Medulla oblongata (tissue), 1 donor: ENCODE measurements around the gene OR4E2.
"Not testable (repeated sequence)": the region's sequence is repeated elsewhere in the genome, so short reads cannot be mapped to it uniquely, and the experiment has no call there.

Experiments used
- DNase-seq: peaks from one replicate; pipeline ENCODE4 v3.0.0-alpha.2; 2015; ENCODE audit errors: extremely low spot score

Gene OR4E2, protein sequence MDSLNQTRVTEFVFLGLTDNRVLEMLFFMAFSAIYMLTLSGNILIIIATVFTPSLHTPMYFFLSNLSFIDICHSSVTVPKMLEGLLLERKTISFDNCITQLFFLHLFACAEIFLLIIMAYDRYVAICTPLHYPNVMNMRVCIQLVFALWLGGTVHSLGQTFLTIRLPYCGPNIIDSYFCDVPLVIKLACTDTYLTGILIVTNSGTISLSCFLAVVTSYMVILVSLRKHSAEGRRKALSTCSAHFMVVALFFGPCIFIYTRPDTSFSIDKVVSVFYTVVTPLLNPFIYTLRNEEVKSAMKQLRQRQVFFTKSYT

DNA sequence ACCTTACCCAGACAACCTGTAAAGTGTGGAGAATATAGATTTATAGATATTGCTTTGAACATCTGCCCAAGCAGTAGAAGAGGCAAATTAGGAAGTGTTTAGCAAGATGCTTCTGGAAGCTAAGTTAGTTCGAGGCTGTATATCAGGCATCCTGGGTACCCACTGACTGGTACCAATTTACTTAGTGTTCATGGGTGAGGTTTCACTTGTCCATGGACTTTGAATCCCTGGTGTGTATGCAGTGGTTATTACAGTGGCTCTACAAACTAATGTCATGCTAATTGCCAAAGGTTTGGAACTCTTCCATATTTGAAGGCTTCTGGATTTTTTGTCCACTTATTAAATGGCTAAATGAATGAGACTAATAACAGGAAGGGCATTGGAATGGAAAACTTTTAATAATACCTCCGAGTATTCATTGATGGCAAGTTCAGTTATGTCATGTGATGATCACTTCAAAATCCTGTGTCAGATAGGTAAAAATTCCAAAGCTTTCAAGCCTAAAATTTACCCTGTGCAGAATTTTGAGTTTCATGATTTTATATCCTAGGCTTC is at the start of gene OR4E2:
TSS of gene OR4E2 (plus strand) at position 505 of the 555 bp plus-strand sequence. CDS start 11,248 bp downstream, outside the sequence.
- no peak for DNase-seq

DNA sequence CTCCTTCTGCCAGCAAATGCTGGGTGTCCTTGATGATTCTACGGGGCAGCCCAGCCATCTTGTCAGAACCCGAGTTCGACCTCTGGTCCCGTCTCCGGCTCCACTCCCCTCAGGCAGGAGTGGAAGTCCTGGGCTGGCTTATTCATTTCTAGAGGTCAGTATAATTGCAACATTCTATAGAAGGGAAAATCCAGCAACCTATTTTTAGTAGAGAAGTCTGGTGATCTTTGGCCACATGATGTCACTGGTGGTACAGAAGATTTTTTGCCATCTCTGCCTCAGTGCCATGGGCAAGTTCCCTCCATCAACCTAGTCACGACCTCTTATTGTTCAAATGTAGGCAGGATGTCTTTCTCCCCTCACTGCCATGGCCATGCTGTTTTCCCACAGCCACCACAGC is 41.3 kb upstream of the OR4E2 start:
- no peak for DNase-seq

DNA sequence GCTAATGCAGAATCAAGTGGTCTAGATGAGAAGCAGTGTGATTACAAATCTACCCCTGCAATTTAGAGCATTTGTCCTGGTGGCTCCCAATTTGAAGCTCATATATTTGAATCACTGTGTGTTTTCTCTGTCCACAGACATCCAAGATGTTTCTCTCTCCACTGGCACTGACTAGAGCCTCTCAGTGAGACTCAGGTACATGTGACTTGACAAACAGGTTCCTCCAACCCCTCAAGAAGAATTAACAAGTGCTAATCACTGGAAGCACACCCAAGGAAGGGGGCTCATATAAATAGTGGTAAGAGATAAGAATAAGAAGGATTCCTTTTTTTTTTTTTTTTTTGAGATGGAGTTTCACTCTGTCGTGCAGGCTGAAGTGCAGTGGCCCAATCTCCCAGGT is 39.4 kb upstream of the OR4E2 start:
- DNase-seq = no peak

DNA sequence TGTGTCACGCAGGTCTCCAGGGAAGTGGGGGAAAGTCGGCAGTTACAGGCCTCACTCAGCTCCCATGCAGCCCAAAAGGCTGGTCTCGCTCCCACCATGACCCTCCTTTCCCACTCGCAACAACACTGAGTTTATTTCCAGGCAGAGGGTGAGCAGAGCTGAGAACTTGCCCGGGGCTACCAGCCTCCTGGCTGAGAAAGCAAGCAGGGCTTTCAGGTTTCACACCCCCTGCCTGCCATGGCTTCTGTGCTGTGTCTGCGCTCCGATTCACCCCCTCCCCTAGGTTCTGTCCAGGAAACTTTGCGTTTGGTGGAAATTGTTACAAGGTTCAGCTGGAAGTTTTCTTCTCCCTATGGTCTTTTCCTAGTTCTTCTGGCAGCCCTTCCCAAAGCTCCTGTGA is 36.0 kb upstream of the OR4E2 start:
- no peak for DNase-seq

DNA sequence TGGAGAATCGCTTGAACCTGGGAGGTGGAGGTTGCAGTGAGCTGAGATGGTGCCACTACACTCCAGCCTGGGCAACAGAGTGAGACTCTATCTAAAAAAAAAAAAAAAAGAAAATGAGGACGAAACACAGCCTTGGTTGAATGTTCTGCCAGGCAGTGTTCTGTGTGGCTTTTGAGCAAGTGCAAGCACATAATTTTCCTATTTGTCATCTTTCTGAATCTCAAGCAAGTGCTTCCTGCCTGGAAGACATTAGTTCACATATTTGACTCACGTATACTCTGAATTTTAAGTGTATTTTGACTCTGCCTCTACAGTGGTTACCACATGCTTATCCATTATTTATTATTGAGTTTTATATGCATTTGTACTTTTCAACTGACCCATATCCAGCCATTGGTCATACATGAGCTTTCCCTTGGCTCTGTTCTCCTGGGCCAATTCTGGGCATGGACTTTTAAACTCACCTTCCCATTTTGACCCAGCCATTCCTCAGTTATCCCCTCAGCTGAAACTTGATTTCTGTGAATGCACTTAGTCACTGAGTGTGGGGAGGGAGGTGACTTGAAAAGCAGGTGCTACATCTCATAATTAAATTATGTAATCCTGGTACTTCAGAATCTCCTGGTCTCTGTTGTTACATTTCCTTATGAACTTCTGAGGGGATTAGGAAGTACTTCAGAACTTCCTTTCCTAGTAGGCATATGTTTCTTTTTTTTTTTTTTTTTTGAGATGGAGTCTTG is 27.0 kb upstream of the OR4E2 start:
- DNase-seq = no peak

DNA sequence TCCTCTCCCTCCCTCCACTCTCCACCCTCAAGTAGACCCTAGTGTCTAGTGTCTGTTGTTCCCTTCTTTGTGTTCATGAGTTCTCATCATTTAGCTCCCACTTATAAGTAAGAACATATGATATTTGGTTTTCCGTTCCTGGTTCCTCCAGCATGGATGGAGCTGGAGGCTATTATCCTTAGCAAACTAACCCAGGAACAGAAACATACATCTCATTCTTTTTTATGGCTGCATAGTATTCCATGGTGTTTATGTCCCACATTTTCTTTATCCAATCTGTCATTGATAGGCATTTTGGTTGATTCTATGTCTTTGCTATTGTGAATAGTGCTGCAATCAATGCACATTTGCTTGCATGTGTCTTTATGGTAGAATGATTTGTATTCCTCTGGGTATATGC is 23.1 kb upstream of the OR4E2 start:
- not testable (repeated sequence) for DNase-seq

DNA sequence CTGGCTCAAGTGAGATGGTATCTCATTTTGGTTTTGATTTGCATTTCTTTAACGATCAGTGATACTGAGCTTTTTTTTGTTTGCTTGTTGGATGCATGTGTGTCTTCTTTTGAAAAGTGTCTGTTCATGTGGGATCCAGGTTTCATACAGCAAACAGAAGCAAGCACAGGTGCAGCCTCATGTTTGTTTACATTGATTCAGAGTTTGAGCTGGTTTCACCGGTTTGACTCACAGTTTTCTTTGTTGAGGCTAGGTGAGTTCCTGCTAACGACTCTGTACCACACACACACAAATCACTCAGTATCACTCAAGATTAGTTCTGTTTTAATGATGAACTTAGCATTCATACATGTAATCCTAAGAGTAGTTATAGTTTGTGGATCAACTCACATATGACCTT is 22.6 kb upstream of the OR4E2 start:
- DNase-seq = no peak

DNA sequence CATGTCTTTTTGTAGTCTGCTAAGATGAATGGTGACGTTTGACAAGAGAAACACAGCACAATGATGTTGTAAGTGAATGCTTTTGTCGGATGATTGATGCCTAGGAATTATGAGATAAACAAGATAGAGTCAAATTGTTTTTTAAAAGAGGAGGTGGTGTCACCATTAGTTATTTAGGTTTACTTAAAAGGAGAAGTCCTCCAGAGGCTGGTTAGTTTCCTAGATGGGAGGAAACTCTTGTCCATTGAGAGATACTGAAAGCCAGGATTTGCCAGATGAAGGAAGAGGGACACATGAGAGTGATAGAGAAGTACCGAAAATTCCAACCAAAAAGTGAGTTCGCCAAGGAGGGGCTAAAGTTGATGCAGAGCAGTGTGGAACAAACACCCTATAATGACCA is 18.8 kb upstream of the OR4E2 start, which contains the start of gene OR10G2:
TSS of gene OR10G2 (minus strand) at position 101 of the 400 bp plus-strand sequence. CDS start at position 3, 98 bp downstream.
- no peak for DNase-seq

DNA sequence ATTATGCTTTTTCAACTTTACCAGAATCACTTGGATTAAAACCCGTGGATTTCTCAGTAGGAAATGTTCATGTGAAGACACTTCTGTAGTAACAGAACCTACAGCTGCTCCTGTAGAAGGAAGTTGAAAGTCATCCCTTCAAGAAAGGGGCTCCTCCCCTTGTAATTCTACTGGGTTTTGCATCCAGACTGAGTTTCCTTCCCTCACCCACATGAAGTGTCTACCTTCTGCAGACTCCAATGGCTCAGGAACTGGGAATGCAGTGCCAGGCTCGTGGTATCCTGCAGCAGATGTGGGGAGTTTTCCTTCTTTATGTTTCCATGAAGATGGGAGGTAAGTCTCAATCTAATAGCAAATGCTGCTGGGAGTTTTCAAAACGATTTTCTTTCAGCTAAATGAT is 11.0 kb upstream of the OR4E2 start:
- DNase-seq = no peak

DNA sequence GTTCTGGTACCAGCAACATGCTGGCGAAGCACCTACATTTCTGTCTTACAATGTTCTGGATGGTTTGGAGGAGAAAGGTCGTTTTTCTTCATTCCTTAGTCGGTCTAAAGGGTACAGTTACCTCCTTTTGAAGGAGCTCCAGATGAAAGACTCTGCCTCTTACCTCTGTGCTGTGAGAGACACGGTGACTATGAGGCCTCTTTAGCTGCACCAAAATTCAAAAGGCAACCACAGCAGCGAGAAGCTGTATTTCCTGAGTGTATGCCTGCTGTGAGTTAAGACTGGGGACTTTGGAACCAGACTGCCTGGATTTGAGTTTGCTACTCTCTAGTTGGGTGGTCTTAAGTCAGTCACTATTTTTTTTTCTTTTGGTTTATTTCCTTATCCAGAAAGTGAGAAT is 10.2 kb upstream of the OR4E2 start:
- DNase-seq = no peak

DNA sequence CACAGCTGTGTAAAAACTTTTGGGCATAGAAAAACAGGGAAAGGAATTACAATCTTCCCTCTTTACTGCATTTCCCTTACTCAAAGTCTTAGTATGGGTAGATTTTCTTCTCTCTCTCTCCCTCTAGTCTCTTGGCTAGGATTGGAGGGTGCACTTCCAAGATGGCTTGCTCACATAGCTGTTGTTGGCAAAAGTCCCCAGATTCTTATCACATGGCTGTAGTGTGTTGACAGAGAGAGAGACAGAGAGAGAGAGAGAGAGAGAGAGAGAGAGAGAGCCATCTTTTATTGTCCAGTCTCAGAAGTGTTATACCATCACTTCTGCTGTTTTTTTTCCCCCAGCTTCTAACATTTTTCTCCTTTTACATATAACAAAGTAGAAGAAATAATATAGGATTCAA is 6.3 kb upstream of the OR4E2 start:
- no peak for DNase-seq

DNA sequence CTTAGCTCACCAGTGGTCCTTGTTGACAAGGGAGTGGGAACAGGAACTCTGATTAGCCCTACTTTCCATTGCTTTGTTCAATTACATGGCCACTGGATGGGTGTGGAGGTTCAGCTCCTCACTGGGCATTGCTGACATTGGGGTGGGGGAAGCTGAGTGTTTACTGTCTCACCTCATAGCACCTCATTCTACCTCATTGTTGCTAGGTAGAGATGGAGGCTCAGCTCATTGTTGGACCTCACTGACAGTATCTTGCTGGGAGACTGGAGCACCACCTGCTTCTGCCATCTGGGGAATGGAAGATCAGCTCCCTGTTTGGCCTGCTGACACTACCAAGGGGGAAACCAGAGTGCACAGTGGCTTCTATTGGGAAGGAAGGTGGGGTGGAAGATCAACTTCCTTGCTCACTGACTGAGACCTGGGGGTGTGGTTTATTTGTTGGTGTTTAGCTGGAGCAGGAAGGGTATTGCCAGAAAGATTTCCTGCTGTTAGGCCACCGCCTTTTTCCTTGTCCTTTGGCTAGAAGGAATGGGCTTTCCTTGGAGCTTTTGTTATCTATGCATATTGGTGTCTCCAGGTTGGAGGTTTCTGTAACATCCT is 1.3 kb upstream of the OR4E2 start:
- no peak for DNase-seq

DNA sequence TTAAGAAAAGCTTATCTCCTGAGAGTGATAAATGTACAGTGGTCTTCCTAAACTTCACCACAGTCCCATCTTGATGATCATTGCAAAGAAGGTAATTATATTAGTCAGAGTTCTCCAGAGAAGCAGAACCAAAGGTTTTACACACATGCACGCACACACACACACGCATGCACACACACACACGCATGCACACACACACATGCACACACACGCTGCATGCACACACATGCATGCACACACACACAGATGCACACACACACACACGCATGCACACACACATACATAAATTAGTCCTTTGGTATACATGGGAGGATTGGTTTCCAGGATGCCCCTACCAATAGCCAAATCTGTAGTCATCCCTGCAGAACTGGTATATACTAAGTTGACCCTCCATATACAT is 580 bp downstream of the OR4E2 start:
- DNase-seq = no peak

DNA sequence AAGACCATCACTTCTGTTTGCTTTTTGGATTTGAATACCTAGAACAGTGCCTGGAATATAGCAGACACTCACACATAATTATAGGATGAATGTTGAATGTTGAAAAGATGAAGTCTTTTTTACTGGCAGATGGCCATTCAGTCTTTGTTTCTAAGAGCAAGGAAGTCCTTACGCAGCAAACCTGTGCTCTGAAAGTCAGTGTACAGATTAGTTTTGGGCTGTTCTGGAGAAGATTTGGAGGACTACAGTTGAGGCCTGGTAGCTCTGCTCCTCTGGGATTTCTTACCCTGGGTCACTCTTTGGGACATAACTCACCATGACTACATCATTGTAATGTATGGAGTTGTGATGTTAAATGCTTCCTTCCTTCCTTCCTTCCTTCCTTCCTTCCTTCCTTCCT is 3.3 kb downstream of the OR4E2 start:
- no peak for DNase-seq

DNA sequence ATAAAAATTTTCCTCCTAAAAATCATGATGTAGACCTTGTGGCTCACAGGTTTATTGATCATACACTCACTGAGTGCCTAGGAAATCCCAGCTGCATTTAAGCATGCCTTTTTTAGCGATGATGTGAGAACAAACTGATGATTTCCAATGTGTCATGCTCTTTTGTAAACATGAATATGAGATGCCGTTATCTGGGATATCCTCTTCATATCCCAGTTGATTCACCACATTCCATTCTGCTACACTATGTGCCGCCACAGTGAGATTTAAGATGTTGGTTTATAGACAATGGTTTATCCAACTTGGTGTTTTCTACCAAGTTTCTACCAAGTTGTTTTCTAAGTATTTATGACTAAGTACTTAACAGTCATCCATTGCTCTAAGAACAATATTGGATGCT is 14.7 kb downstream of the OR4E2 start:
- no peak for DNase-seq

DNA sequence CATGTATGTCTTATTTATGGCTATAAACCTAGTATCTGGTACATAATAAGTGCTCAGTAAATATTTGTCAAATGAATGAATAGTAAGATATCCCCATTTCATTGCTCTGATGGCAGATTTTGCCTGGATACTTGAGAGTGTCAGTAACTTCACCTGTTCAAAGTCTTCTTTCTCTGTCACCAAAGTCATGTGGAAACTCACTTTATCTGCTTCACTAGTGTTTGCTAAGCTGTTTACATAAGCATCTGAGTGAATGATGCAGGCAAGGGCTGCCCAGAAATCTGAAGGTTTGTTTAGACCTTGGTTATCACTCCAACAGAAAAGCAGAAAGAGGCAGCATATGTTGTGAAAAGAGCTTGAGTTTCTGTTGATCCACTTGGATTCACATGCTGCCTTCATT is 15.6 kb downstream of the OR4E2 start:
- no peak for DNase-seq

DNA sequence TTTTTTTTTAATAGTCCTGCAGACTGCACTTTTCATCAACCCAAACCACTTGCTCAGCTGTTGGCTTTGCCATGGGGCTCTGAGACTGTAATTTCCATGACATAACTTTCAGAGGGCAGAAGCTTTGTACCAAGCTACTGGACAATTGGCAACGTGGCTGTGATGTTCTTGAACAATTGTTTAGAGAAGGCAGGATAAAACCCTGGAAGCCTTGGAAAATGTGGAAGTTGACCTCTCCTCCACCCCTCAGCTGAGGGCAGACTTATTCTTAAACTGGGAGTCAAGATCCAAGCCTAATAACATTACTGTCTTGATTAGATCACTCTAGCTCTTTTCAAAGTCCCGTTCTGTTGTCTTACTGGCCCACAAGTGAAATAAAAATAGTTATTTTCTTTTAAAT is 17.7 kb downstream of the OR4E2 start:
- DNase-seq = no peak

DNA sequence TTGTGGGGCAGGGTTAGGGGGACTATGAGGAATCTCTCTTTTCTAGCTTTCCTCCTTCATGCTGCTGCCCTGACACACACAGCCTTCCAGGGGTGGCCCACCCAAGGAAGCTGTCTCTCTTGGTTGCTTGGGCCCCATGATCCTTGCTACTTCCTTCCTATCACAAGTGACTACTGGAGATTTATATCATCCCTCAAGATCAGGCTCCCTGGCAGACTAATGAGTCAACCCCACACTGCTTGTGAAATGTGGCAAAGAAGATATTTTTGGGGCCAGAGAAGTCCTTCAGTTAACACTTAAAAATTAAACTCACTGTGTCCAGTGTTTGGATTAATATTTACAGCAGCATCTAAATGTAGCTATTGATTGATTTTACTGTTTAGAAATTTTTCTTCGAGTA is 18.5 kb downstream of the OR4E2 start:
- DNase-seq = no peak

DNA sequence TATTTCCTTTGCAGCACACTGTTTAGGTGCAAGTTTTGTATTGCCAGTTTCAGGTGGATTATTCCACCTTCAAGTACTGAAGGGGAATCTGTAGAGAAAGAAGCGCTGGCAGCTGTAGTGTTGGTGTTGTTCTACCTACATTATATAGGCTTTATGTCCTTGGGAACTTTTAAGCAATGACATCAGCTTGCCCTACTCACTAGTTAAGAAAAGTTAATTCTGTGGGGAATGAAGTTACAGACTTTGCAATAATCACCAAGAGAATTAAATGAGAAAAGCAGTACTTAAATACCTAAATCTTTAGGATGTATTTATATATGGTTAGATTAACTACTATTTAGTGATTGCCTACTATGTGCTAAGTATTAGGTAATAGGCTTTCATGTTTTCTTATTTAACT is 20.1 kb downstream of the OR4E2 start, which contains the start of gene OR4E1:
TSS of gene OR4E1 (minus strand) at position 101 of the 400 bp plus-strand sequence. CDS start 2,883 bp downstream, outside the sequence.
- DNase-seq = no peak

DNA sequence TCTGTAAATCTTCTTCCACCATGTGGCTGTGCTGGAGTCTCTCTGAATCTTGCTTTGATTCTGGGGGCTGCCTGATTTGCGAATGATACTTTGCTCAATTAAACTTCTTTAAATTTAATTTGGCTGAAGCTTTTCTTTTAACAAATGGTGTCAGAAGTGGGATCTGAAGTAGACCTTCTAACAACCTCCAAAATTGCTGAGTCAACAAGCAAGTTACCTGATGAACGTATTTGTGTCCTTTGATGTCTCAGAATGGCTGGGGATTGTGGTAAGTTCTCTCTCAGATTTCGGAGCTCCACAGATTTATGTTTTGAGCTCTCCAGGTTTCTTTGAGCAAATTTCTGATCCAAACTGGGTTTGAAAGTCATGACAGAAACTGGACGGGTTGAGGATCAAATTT is 21.9 kb downstream of the OR4E2 start:
- DNase-seq = no peak

DNA sequence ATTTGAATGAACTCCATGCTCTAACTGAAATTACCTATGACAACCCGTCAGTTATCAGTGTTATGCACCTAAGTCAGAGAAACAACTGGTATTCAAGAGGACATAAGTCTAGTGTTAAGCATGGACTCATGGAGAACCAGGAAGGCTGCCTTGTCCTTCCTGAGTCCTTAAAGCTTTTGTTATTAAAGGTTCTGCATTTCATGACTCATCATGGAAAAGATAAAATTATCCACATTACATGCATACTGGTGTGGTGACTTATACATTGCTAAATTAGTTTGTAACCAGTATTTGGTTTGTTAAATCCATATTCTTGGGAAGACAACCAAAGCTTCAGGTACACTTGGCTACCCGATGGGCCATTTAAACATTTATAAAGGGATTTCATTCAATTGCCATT is 26.4 kb downstream of the OR4E2 start:
- no peak for DNase-seq

DNA sequence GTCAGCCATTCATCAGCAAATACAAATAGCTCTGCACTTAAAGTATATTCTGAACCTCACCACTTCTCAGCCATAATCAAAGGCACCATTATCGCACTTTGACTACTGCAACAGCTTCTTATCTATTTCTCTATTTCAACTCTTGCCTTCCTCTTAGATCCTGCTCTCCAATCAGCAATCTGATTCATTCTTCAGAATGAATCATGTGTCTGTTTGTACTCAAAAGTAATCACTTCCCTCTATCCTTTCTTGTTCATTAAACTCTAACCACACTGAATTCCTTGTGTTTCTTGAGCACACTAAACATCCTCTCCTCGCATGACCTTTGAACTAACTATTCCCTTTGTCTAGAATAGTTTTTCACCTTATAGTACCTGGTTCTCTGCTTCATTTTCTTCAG is 32.8 kb downstream of the OR4E2 start:
- no peak for DNase-seq

DNA sequence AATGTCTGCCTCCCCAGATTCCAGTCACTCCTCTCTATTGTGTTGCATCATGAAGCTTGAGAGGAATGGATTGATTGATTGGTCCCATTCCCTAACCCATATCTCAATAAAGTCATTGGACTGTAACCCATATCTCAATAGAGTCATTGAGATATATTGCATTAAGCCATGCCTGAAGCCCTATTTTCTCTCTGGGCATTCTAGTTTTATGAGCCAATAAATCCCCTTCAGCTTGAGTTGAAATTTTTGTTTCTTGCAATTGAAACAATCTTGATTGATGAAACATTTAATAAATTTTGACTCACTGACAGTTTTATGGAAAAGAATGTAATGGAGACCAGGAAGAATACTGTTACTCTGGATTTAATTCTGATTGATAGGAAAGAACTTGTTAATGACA is 40.8 kb downstream of the OR4E2 start:
- DNase-seq = no peak
